KBM-7 (cell line): ENCODE data around the gene SLC2A4RG.

ENCODE experiments used
- DNase-seq: peaks from one replicate; pipeline ENCODE4 v3.0.0-alpha.2; 2015
- in situ Hi-C: fragments of 300-500 bp; cut with MboI; formaldehyde crosslinking; loops from 2 replicates; pipeline ENCODE4 v1.14.3; 2020; ENCODE audit warnings: low sequenced_read_pairs, low pct_unique_long_range_greater_than_20kb, mixed read lengths

Gene SLC2A4RG

DNA sequence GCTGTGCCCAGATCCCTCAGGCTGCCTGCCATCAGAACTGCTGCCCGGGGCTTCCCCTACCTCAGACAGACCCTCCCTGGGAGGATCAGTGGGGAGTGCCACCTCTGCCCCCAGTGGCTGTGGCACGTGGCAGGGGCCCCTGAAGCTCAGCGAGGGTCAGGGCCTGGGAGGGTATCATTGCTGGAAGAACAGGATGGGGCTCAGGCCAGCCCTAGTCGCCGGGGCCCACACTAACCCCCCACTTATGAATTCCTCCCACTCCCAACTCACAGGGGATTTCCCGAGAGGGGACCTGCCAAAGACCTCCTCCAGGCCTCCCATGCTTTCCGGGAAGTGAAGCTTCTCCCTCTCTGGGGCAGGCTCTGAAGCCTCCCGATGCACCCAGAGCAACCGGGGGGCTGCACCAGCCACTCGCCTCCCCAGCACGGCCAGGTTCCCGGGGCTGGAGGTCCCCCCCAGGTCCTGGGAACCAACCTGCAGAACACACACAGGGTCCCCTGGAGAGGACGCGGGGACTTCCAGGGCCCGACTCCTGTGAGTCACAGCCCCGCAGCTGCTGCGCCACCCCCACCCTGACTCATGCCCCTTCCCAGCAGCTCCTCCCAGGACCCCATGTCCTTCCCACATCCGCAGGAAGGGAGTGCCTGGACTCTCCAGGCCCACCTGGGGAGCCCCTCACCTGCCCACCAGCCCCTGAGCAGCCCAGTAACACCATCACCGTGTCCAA, 40.7 kb upstream of the SLC2A4RG start:
- no peak for DNase-seq
- in situ Hi-C loops, result no loop called here

DNA sequence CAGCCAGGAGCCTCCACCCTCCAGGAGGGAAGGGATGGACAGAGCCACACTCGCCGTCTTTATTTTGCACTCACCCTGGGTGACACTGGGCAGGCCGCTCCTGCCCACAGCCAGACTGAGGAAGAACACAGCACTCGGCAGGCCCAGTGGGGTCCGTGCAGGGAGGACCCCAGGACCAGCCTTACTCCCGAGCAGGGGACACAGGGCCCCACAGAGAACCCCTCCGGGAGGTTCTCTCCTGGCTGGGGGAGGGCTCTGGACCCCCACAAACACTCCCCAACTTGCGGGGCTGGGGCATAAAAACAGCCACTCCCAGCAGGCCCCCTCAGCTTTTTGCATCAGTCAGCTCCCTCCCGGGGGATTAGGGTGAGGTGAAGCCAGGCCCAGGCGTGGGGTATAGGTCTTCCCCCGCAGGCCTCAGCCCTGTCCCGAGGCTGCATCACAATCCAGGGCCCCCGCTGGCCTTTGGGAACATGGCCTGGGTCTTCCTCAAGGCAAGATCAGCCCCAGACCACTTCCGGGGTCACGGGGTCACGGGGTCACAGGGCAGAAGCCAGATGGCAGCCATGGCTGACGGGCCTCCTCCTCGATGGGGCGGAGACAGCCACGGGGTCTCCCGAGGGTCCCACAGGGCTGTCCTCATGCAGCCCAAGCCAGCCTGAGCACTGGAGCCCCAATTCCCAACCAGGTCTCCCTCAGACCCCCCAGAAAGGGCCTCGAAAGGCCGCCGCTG, 39.9 kb upstream of the SLC2A4RG start:
- in situ Hi-C loops, result no loop called here
- no peak for DNase-seq

DNA sequence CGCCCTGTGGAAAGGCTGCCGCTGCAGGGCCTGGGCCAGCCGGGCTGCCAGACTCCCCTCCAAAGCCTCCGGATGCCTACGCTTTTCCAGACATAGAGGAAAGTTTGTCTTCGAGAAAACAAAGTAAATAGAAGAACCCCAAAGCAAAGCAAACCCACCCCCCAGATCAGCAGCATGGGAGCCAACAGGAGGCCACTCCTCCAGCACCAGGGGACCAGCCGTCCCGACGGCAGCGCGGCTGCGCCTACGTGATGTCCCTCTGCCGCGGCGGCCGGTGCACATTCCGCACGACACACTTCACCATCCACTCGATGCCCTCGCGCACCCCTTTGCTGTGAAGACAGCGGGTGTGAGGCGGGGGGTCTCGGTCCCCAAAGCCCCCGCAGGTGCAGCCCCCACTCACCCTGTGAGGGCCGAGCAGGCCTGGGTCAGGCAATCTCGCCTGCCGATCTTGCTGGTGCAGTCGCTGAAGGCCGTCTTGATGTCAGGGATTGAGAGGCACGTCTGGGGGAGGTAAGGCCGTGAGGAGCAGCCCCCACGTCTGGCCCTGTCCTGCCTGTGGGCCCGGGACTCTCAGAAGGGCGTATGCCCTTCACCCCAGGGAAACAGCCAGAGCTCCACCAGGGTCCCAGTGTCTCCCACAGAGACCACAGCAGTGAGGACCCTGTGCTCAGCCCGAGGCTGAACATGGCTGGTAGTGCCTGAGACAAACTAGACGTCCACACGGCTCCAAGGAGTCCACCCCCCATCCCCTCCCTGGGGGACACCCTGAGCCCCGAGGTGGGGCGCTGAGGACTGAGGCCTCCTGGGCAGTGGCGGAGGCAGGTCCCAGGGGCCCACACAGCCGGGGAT, 39.2 kb upstream of the SLC2A4RG start:
- no peak for DNase-seq
- in situ Hi-C loops, result no loop called here

DNA sequence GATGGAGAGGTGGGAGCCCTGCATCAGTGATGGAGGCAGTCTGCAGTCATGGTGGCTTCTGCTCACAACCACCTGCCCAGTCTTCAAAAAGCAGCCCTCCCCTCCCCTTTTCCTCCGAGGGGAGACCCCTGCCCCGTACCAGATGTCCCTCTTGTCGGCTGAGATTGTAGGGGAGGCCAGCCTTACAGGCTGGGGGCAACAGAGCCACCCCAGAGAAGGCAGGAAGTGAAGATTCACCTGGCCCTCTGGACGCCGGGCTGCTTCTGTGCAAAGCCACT, 38.6 kb upstream of the SLC2A4RG start:
- in situ Hi-C loops, result no loop called here
- DNase-seq, result no peak

DNA sequence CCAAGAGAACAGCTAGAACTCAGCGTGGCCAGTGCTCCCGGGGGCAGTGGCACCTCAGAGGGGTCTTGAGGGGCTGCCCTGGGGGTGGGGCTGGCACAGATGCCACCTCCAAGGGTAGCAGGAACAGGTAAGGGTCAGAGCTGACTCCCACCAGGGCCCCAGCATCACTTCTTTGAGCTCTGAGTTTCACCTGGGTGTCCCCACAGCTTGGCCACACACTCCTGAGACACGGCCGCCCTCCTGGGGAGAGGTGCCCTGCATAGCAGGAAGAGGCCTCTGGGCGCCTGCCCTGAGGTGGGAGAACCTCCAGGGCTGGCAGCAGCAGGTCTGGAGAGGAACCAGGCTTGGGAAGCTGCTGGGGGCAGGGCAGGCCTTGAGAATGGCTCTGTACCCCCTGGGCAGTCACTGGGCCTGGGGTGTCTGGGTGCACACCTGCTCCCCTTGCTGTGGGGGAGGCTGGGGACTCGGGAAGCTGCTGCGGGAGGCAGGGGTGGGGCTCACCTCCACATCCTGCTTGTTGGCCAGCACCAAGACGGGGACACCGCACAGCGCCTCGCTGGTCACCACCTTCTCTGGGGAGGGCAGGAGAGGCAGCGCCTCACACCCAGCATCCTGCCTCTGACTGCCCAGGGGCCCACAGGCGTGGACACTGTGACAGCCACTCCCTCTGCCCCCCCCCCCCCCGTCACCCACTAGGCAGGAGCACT, 38.1 kb upstream of the SLC2A4RG start:
- no peak for DNase-seq
- in situ Hi-C loops, result no loop called here

DNA sequence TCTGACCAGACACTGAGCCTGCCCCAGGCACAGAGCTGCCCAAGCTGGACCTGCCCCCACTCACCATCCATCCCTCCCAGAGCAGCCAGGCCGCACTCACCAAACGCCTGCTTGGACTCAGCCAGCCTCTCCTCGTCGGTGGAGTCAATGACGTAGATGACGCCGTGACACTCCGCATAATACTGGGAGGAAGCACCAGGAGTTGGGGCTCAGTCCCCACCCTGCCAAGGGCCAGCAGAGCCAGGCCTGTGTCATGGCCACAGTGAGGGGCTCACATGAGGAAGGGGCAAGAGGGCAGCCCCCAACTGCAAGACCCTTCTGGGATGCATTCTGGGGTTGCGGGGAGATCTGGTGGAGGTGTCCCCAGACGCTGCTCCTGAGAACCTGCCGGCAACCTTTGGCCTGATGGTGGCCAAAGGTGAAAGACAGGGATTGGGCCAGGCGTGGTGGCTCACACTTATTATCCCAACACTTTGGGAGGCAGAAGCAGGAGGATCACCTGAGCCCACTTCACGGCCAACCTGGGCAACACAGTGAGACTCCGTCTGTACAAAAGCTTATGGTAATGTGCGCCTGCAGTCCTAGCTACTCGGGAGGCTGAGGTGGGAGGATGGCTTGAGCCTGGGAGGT, 37.4 kb upstream of the SLC2A4RG start:
- DNase-seq, result no peak
- in situ Hi-C loops, result no loop called here

DNA sequence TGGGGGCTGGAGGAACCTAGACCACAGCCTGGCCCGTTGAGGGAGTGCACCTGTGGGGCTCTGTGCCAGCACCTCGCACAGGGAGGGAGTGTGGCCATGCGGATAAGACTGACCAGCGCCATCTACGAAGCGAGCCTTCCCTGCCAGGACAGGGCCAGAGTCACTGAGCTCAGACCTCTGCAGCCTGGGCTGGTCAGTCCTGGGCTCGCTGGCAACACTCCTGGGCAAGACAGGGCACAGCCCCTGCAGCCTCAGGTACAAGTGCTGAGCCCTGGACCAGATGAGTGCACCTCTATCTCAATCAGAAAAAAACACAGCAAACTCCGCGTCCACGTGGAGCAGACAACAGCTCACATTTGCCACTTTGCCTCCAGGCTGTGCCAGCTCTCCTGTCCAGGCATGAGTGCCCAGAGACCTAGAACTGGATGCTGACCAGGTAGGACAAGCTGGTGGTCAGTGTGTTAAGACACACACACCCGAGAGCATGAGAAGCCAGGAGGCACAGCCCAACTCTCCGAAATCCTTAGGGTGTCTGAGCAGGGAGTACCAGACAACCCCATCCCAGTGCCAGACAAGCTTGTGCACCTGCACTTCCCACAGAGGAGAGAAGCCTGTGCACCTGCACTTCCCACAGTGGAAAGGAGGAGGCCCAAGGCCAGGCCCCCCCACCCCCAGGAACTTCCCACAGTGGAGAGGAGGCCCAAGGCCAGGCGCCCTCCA, 36.7 kb upstream of the SLC2A4RG start:
- in situ Hi-C loops, result no loop called here
- no peak for DNase-seq

DNA sequence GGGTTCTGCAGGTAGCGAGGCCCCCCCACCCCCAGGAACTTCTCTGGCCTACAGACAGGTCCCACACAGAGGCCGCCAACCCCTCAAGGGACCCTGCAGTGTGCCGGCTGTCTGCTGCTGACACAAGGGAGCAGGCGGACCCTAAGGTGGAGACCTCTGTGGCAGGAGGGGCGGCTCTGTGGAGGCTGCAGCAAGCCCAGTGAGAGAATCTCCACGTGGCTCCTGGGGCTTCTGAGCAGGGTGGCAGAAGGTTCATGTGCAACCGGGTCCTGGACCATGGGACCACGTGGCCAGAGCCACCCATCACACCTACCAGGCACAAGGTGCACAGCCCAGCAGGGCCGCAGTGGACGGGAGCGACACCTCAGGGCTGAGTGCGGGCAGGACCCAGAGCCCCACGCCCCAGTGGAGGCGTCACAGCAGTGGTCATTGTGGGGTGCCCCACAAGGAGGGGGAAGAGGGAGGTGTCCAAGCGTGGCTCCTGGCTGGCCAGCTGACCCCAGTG, 36.1 kb upstream of the SLC2A4RG start:
- DNase-seq, result no peak
- in situ Hi-C loops, result no loop called here

DNA sequence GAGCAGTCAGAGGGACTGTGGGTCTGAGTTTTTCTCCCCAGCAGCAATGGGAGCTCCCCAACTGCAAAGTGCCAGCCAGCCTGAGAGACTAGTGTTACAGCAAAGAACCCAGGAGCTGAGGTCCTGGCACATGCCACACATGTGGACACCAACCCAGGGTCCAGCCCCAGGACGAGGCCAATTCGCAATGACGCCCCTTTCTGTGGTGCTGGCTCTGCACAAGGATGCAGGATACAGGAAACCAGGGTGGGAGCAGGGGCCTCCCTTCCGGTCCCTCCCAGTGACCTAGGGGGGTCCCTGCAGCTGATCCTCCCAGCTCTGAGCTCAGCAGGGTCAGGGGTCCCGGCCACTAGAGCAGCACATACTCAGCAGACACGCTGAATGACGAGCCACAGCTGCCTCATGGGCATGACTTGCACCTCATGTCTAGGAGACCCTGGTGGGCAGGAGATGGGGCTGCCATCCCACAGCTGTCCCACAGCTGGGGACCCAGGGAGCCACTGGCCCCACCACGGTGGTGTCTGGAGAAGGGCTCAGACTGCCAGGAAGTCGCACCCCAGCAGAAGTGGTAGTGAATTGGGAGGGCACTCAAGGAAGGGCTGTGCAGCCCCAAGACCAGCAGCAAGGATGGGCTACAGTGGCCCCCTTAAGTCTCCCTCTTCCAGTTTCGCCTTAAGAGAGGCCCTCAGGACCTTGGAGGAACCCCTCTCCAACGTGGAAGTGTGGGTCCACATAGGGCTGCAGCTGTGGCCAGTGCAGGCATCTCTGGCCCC, 35.4 kb upstream of the SLC2A4RG start:
- in situ Hi-C loops, result no loop called here
- DNase-seq, result no peak

DNA sequence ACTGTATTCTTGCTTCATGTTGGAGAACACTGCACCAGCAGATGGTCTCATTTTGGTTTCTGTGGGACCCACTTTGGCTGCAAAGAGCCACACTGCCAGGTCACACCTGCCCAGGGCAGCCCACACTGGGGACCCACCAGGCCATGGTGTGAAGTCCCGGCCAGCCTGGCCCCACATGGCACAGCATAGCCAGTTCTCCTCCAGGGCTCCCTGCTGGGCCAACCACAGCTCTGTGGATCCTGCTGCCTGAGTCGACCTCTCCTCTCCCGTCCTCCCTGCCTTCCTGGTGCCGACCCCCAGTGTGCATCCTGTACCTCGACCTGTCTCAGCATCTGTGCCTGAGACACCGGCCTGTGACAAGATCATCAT, 34.8 kb upstream of the SLC2A4RG start:
- no peak for DNase-seq
- in situ Hi-C loops, result no loop called here

DNA sequence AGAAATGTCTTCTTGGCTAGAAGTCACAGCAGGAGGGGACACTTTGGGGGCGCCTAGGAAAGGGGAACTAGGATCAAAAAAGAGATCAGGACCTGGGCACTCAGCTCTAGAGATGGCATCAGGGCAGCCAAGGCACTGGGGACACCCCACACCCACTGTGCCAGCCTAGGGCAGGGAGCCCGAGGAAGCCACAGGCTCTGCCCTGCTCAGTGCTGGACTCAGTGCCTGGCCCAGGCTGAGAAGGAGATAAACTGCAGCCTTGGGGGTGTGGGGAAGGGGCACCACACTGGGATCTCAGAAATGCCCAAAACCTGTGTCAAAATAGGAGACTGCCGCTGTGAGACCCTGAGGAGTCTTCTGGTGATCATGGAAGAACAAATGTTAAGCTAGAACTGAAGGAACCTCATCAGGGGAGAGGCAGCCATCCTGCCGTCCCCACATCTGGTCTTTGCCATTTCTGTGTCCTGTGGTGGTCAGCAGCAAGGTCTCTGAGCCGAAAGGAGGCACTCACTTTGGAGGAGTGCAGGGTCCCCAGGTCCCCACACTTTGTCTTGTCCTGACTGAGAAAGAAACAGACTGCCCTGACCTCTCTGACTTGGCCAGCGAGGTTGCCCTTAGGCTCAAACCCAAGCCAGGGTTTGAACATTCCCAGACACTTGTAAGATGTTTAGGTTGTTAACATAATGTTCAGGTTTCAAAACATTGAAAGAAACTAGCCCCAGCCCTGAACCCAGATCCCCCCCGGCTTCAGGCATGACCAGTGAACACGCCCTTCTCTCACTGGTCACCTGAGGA, 34.1 kb upstream of the SLC2A4RG start:
- DNase-seq, result no peak
- in situ Hi-C loops, result no loop called here

DNA sequence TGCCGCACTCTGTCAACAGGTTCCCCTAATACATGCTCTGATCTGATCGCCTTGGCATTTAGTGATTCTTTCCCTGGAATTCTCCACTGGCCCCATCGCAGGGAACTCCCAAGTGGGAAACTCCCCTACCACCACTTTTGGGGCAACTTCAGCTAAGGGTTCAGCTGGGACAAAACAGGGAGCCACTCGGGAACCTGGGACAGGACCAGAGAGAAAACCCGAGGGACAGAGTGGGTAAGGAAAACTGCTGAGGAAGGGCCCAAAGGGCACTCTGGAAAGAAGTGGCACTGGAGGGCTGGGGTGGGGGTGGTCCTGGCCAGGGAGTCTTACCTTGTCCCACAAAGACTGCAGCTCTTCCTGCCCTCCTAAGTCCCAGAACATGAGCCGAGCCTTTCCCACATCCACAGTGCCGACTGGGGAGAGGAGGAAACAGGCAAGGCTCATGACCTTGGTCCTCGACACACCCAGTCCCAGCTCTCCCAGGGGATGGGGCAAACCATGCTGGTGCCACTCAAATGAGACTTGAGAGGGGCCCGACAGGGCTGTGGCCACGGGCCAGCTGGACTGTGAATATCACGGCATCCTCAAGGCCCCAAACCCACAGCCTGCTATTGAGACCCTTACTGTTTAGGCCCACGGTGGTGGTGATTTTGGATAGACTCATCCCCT, 33.4 kb upstream of the SLC2A4RG start:
- in situ Hi-C loops, result no loop called here
- DNase-seq, result no peak

DNA sequence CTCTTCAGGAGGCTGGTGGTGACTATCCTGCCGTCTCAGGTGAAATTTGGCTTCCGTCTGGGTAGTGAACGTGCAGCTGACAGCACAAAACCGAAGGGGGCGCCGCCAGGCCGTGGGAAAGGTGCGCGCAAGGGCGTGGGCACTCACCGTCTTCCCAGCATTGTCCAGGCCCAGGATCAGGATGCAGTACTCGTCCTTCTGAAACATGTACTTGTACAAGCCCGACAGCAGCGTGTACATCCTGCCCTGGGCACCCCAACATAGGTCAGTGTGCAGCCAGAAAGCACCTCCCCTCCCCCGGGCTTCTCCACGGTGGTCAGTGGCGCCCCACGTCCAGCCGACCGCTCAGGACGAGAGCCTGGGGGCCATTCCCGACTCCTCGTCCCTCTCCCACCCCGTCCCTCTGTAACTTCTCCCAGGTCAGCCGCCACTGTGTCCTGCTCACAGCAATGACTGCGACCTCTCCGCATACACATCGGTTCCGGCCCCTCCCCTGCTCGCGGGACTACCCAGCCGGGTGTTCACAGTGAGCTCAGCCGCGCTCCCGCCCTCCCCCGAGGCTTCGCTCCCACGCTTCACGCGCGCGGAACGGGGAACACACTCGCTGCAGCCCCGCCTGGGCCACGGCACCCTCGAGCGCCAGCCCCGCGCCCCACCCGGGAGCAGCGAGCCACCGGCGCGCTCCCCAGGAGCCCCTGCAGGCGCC, 32.6 kb upstream of the SLC2A4RG start:
- DNase-seq, result peak; percentile 67
- in situ Hi-C loops, result no loop called here

DNA sequence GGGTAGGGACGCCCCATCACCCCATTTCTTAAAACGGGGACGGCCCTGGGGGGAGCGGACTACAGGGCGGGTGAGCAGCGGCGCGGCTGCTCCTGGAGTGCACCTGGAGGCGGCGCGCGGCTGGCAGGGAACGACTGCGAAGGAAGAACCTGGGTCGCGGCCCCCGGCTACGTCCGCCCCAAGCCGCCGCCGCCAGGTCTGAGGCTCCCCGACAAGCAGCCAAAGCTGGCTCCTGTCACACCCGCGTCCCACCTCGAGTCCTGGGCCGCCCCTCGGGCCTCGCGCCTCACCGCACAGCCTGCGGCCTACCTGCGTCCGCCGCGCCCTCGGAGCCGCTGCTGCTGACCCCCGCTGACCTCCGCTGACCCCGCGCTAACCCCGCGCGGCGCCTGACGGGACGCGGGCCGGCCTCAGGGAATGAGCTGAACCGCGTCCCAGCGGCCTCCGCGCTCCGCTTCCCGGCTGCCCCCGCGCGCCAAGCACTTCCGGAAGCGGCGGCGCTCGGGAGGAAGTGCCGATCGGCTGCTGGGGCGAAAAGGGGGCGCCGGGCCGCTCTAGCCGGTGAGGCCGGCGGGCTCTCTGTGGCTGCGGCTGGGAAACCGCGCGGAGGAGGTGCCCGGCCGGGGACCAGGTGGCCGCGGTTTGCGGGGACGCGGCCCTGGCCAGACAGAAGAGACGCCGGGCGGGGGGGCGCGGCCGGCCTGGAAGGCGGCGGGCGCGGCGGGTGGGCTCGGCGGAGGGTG, 31.8 kb upstream of the SLC2A4RG start, which contains the start of the genes ARFRP1 and ZGPAT:
ARFRP1 (minus strand) TSS at position 419 of the 743 bp plus-strand sequence. CDS start 885 bp downstream, outside the sequence.
ZGPAT (plus strand) TSS at position 482 of the 743 bp plus-strand sequence. CDS start 542 bp downstream, outside the sequence.
- DNase-seq, result peak; percentile 90
- in situ Hi-C loops, result no loop called here
